ENCODE measurements around the gene ATP6AP1.
A peak's percentile ranks its signal among the peaks of the same experiment; 100 is the strongest.

ATP6AP1 gene

DNA sequence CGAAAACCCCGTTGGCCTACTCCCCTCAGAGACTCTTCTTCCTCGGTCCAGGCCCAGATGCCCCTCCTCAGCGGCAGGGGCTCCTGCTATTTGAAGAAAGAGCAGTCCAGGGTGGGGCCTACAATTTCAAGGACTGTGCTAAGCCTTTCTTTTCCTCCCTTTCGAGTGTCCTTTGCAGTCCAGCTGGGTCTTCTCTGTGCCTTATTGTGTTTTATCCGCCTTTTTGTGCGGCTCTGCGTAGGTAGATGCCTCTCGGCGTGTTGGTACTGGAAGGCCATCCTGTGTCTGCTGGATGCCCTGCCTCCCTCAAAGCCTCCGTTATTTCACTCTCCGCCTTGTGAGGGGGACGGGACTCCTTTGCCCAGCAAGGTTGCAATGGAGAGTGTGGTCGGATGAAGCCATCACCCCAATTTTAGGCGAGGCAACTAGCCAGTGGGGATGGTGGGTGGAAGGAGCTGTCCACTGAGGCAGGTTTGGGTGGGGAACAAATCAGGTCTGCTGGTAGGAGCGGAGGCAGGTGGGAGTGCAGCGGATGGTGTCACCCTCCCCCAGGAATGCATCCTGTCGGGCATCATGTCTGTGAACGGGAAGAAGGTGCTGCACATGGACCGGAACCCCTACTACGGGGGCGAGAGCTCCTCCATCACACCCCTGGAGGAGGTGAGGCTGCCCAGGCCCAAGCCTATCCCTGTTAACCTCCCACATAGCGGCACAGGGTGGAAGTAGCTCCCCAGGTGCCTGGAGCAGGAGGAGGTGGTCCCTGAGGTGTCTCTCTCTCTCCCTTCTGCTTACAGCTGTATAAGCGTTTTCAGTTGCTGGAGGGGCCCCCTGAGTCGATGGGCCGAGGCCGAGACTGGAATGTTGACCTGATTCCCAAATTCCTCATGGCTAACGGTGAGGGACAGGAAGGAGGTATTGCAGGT lies 9.8 kb downstream of the ATP6AP1 start:
- no peaks in the 10 kb centered on the region for H3K9me3 ChIP-seq (ENCODE audit: control insufficient read depth, low read length)
- 51% methylated on average over 24 of the region's 28 CpGs for WGBS
- peak overlapping the region; percentile 43 for H3K27ac ChIP-seq (ENCODE audit: low read length, poor library complexity, severe bottlenecking)
- H3K23ac ChIP-seq (ENCODE audit: low read length in 2 of 2) = no peak overlapping the region
- H4K91ac ChIP-seq (ENCODE audit: low read length) = no peak overlapping the region
- H2AFZ ChIP-seq (ENCODE audit: low read depth, low read length) = no peak overlapping the region
- H3K4me2 ChIP-seq (ENCODE audit: low read length, poor library complexity, severe bottlenecking) = peak overlapping the region; percentile 78
- no peaks in the 10 kb centered on the region for H3K27me3 ChIP-seq (ENCODE audit: control insufficient read depth in 1 of 2, insufficient read depth in 1 of 2, low read length in 2 of 2)
- peak overlapping the region; percentile 69 for H2AK5ac ChIP-seq (ENCODE audit: low read length, severe bottlenecking)
- H2BK5ac ChIP-seq (ENCODE audit: low read depth, low read length, poor library complexity, severe bottlenecking) = no peak overlapping the region
- peak overlapping the region; percentile 82 for H3K9ac ChIP-seq (ENCODE audit: low read length)
- no peak overlapping the region for H4K8ac ChIP-seq (ENCODE audit: low read length)
- peaks cover 47 to 75% of the 10 kb centered on the region in 2 experiments for H3K36me3 ChIP-seq (ENCODE audit: control insufficient read depth in 1 of 2, insufficient read depth in 2 of 2, low read depth in 1 of 2, low read length in 2 of 2)
- H3K14ac ChIP-seq (ENCODE audit: low read length in 2 of 2) = no peak overlapping the region
- peaks cover 21% of the 10 kb centered on the region for H3K4me1 ChIP-seq (ENCODE audit: control insufficient read depth, insufficient read depth, low read depth, low read length)
- no peak overlapping the region for H3K18ac ChIP-seq (ENCODE audit: low read depth in 1 of 2, low read length in 2 of 2)
- no peak overlapping the region for H2BK15ac ChIP-seq (ENCODE audit: low read depth, poor library complexity, severe bottlenecking)
- H2BK12ac ChIP-seq (ENCODE audit: low read length in 2 of 2) = no peak overlapping the region
- no peak overlapping the region for H2BK120ac ChIP-seq (ENCODE audit: low read depth, low read length)
- no peak for DNase-seq
- H3K4ac ChIP-seq (ENCODE audit: low read depth in 1 of 2, low read length in 2 of 2) = peak overlapping the region; percentile 51 to 85
- peaks cover 5% of the 10 kb centered on the region for H3K79me1 ChIP-seq (replicated peaks; ENCODE audit: low read length, poor library complexity, severe bottlenecking)
- H3K4me3 ChIP-seq (ENCODE audit: insufficient read depth in 1 of 2, low read depth in 1 of 2, low read length in 2 of 2) = peak overlapping the region; percentile 78 to 83

DNA sequence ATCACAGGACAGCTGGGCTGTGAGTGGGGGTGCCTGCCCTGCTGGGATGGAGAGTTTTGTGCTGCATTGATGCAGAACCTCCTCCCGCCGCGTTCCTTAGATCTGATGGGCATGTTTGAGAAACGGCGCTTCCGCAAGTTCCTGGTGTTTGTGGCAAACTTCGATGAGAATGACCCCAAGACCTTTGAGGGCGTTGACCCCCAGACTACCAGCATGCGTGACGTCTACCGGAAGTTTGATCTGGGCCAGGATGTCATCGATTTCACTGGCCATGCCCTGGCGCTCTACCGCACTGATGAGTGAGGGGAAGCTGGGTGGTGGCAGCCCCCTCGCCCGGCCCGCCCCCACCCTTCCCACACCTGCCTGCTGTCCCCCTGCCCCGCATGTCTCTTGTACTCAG lies 11.4 kb downstream of the ATP6AP1 start:
- H4K8ac ChIP-seq (ENCODE audit: low read length) = no peak overlapping the region
- H3K4me1 ChIP-seq (ENCODE audit: control insufficient read depth, insufficient read depth, low read depth, low read length) = peaks cover 16% of the 10 kb centered on the region
- H3K27me3 ChIP-seq (ENCODE audit: control insufficient read depth in 1 of 2, insufficient read depth in 1 of 2, low read length in 2 of 2) = no peaks in the 10 kb centered on the region
- no peak overlapping the region for H3K9ac ChIP-seq (ENCODE audit: low read length)
- no peak overlapping the region for H3K14ac ChIP-seq (ENCODE audit: low read length in 2 of 2)
- no peak overlapping the region for H3K4me3 ChIP-seq (ENCODE audit: insufficient read depth in 1 of 2, low read depth in 1 of 2, low read length in 2 of 2)
- no peaks in the 10 kb centered on the region for H3K9me3 ChIP-seq (ENCODE audit: control insufficient read depth, low read length)
- H2AFZ ChIP-seq (ENCODE audit: low read depth, low read length) = no peak overlapping the region
- no peak overlapping the region for H2AK5ac ChIP-seq (ENCODE audit: low read length, severe bottlenecking)
- peaks cover 2% of the 10 kb centered on the region for H3K79me1 ChIP-seq (replicated peaks; ENCODE audit: low read length, poor library complexity, severe bottlenecking)
- H4K91ac ChIP-seq (ENCODE audit: low read length) = no peak overlapping the region
- H2BK12ac ChIP-seq (ENCODE audit: low read length in 2 of 2) = no peak overlapping the region
- no peak overlapping the region for H3K4me2 ChIP-seq (ENCODE audit: low read length, poor library complexity, severe bottlenecking)
- H3K4ac ChIP-seq (ENCODE audit: low read depth in 1 of 2, low read length in 2 of 2) = no peak overlapping the region
- H2BK5ac ChIP-seq (ENCODE audit: low read depth, low read length, poor library complexity, severe bottlenecking) = no peak overlapping the region
- no peak overlapping the region for H2BK15ac ChIP-seq (ENCODE audit: low read depth, poor library complexity, severe bottlenecking)
- WGBS = 97% methylated on average over 8 of the region's 18 CpGs
- peaks cover 38 to 60% of the 10 kb centered on the region in 2 experiments for H3K36me3 ChIP-seq (ENCODE audit: control insufficient read depth in 1 of 2, insufficient read depth in 2 of 2, low read depth in 1 of 2, low read length in 2 of 2)
- H2BK120ac ChIP-seq (ENCODE audit: low read depth, low read length) = no peak overlapping the region
- no peak for DNase-seq
- no peak overlapping the region for H3K18ac ChIP-seq (ENCODE audit: low read depth in 1 of 2, low read length in 2 of 2)
- no peak overlapping the region for H3K23ac ChIP-seq (ENCODE audit: low read length in 2 of 2)
- H3K27ac ChIP-seq (ENCODE audit: low read length, poor library complexity, severe bottlenecking) = no peak overlapping the region

DNA sequence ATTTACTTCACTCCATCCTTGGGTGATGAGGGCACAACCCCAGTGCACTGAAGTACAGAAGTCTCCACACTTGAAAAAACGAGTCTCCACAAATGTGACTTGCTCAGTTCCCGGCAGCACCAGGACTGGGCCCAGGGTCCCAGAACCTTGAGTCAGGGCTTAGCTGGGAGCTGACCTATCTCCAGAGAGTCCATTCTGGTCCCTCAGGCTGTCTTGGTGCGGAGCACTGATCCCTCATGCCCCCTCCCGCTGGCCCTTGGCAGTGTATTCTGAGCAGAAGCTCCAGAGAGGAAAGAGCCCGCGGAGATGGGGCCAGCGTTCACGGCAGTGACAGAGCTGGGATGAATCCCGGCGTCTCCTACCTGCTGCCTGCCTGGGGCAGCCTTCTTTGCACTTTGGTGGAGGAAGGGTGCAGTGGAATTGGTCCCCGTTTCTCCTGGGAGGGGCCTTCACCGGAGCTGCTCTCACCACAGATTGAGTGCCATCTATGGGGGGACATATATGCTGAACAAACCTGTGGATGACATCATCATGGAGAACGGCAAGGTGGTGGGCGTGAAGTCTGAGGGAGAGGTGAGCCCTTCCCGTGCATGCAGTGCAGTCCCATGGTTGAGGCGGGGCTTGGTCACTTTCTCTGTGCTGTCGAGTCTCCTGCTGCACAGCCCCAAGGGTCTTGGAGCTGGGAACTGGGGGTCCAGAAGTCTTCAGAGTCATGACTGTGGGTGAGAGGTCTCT lies 12.3 kb downstream of the ATP6AP1 start:
- H3K79me1 ChIP-seq (replicated peaks; ENCODE audit: low read length, poor library complexity, severe bottlenecking) = peaks cover 4% of the 10 kb centered on the region
- no peak overlapping the region for H3K18ac ChIP-seq (ENCODE audit: low read depth in 1 of 2, low read length in 2 of 2)
- DNase-seq = no peak
- H3K14ac ChIP-seq (ENCODE audit: low read length in 2 of 2) = no peak overlapping the region
- H2BK15ac ChIP-seq (ENCODE audit: low read depth, poor library complexity, severe bottlenecking) = no peak overlapping the region
- no peaks in the 10 kb centered on the region for H3K9me3 ChIP-seq (ENCODE audit: control insufficient read depth, low read length)
- H2BK120ac ChIP-seq (ENCODE audit: low read depth, low read length) = no peak overlapping the region
- no peak overlapping the region for H2BK12ac ChIP-seq (ENCODE audit: low read length in 2 of 2)
- H2AK5ac ChIP-seq (ENCODE audit: low read length, severe bottlenecking) = no peak overlapping the region
- H3K4me1 ChIP-seq (ENCODE audit: control insufficient read depth, insufficient read depth, low read depth, low read length) = peaks cover 26% of the 10 kb centered on the region
- no peak overlapping the region for H3K27ac ChIP-seq (ENCODE audit: low read length, poor library complexity, severe bottlenecking)
- H2BK5ac ChIP-seq (ENCODE audit: low read depth, low read length, poor library complexity, severe bottlenecking) = no peak overlapping the region
- no peak overlapping the region for H3K4me3 ChIP-seq (ENCODE audit: insufficient read depth in 1 of 2, low read depth in 1 of 2, low read length in 2 of 2)
- no peak overlapping the region for H4K91ac ChIP-seq (ENCODE audit: low read length)
- no peak overlapping the region for H3K23ac ChIP-seq (ENCODE audit: low read length in 2 of 2)
- no peak overlapping the region for H2AFZ ChIP-seq (ENCODE audit: low read depth, low read length)
- no peak overlapping the region for H3K9ac ChIP-seq (ENCODE audit: low read length)
- H4K8ac ChIP-seq (ENCODE audit: low read length) = no peak overlapping the region
- H3K36me3 ChIP-seq (ENCODE audit: control insufficient read depth in 1 of 2, insufficient read depth in 2 of 2, low read depth in 1 of 2, low read length in 2 of 2) = peaks cover 32 to 57% of the 10 kb centered on the region in 2 experiments
- H3K4me2 ChIP-seq (ENCODE audit: low read length, poor library complexity, severe bottlenecking) = no peak overlapping the region
- WGBS = 97% methylated on average over 17 of the region's 17 CpGs
- no peaks in the 10 kb centered on the region for H3K27me3 ChIP-seq (ENCODE audit: control insufficient read depth in 1 of 2, insufficient read depth in 1 of 2, low read length in 2 of 2)
- H3K4ac ChIP-seq (ENCODE audit: low read depth in 1 of 2, low read length in 2 of 2) = no peak overlapping the region

DNA sequence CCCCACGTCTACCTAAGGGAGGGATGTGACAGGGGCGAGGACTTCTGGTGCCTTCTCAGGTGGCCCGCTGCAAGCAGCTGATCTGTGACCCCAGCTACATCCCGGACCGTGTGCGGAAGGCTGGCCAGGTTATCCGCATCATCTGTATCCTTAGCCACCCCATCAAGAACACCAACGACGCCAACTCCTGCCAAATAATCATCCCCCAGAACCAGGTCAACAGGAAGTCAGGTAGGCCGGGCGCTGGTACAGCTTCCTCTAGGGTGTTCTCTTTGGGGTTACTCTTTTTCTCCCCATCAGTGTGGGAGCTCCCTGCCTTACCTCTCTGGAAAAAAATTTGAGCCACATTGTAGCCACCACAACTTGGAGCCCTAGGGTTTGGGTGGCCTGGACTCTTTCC lies 13.1 kb downstream of the ATP6AP1 start:
- Histone ChIP-seq H3K79me1 (replicated peaks; ENCODE audit: low read length, poor library complexity, severe bottlenecking) (peaks cover 5% of the 10 kb centered on the region), H3K9me3 (ENCODE audit: control insufficient read depth, low read length) (no peaks in the 10 kb centered on the region), H3K4ac (ENCODE audit: low read depth in 1 of 2, low read length in 2 of 2) (no peak overlapping the region), H2BK12ac (ENCODE audit: low read length in 2 of 2) (no peak overlapping the region), H2BK120ac (ENCODE audit: low read depth, low read length) (no peak overlapping the region), H2BK5ac (ENCODE audit: low read depth, low read length, poor library complexity, severe bottlenecking) (no peak overlapping the region), H3K9ac (ENCODE audit: low read length) (no peak overlapping the region), H3K27me3 (ENCODE audit: control insufficient read depth in 1 of 2, insufficient read depth in 1 of 2, low read length in 2 of 2) (no peaks in the 10 kb centered on the region), H3K27ac (ENCODE audit: low read length, poor library complexity, severe bottlenecking) (no peak overlapping the region), H4K91ac (ENCODE audit: low read length) (no peak overlapping the region), H3K4me3 (ENCODE audit: insufficient read depth in 1 of 2, low read depth in 1 of 2, low read length in 2 of 2) (no peak overlapping the region), H3K14ac (ENCODE audit: low read length in 2 of 2) (no peak overlapping the region), H2AK5ac (ENCODE audit: low read length, severe bottlenecking) (no peak overlapping the region), H2BK15ac (ENCODE audit: low read depth, poor library complexity, severe bottlenecking) (no peak overlapping the region), H3K18ac (ENCODE audit: low read depth in 1 of 2, low read length in 2 of 2) (no peak overlapping the region), H2AFZ (ENCODE audit: low read depth, low read length) (no peak overlapping the region), H3K4me1 (ENCODE audit: control insufficient read depth, insufficient read depth, low read depth, low read length) (peaks cover 31% of the 10 kb centered on the region), H4K8ac (ENCODE audit: low read length) (no peak overlapping the region), H3K36me3 (ENCODE audit: control insufficient read depth in 1 of 2, insufficient read depth in 2 of 2, low read depth in 1 of 2, low read length in 2 of 2) (peaks cover 36 to 59% of the 10 kb centered on the region in 2 experiments), H3K23ac (ENCODE audit: low read length in 2 of 2) (no peak overlapping the region), H3K4me2 (ENCODE audit: low read length, poor library complexity, severe bottlenecking) (no peak overlapping the region)
- 98% methylated on average over 7 of the region's 11 CpGs for WGBS
- no peak for DNase-seq

Data from mesenchymal stem cell (in vitro differentiated cells and primary cell).